Skeletal muscle tissue (tissue), 4 donors: ENCODE results near the gene SH3BP4. TPM values are rescaled to one million over a fixed set of nuclear protein-coding genes. Genes with fewer than 3 reads are reported as not detected.

ENCODE experiments used
- H3K27ac ChIP-seq: one replicate; pipeline ENCODE4 v1.7.0; 2013; ENCODE audit warnings: mild to moderate bottlenecking, low read depth, low read length, inconsistent platforms
- H3K27me3 ChIP-seq, 3 donors: one replicate each; pipeline ENCODE4 v1.7.0; 2013; ENCODE audit warnings: low read length in 3 of 3; ENCODE audit not compliant: control insufficient read depth in 3 of 3, insufficient read depth in 3 of 3
- H3K36me3 ChIP-seq, 3 donors: one replicate each; pipeline ENCODE4 v1.7.0; 2013; ENCODE audit warnings: low read length in 3 of 3; ENCODE audit not compliant: control insufficient read depth in 3 of 3, insufficient read depth in 3 of 3
- H3K4me1 ChIP-seq, 3 donors: one replicate each; pipeline ENCODE4 v1.7.0; 2013; ENCODE audit warnings: low read length in 3 of 3, mild to moderate bottlenecking in 3 of 3; ENCODE audit not compliant: control insufficient read depth in 3 of 3, insufficient read depth in 3 of 3
- H3K4me3 ChIP-seq, 3 donors: one replicate each; pipeline ENCODE4 v1.7.0; 2013; ENCODE audit warnings: low read length in 3 of 3
- H3K9ac ChIP-seq, 3 donors: one replicate each; pipeline ENCODE4 v1.7.0; 2013; ENCODE audit warnings: low read length in 3 of 3, mild to moderate bottlenecking in 3 of 3, moderate library complexity in 2 of 3, low read depth in 1 of 3
- H3K9me3 ChIP-seq, 3 donors: one replicate each; pipeline ENCODE4 v1.7.0; 2013; ENCODE audit warnings: low read length in 3 of 3; ENCODE audit not compliant: control insufficient read depth in 3 of 3
- total RNA-seq: library from RNA; depleted of rRNA; stranded (reverse); fragments of >200 nt; gene quantifications from one replicate; pipeline ENCODE4 v1.2.3, GENCODE V29; 2014
- donor health status: Osteomylitis.

Gene SH3BP4
- total RNA-seq, 1 donor from 2014 or later = 8.9 TPM

GRCh38 chr2:234954551-234954992, 2.8 kb downstream of the SH3BP4 start:
- Histone ChIP-seq H3K4me3 (peak overlapping the region in 1 of 3 donors; percentile 5), H3K36me3 (no peaks in the 10 kb centered on the region), H3K9ac (peak overlapping the region in 1 of 3 donors; percentile 33), H3K9me3 (no peaks in the 10 kb centered on the region), H3K4me1 (peaks cover 14 to 29% (median 18%) of the 10 kb centered on the region in 3 donors), H3K27me3 (peaks cover 0 to 24% (median 7%) of the 10 kb centered on the region in 3 donors), H3K27ac (no peak overlapping the region)

GRCh38 chr2:234955091-234955591, 3.3 kb downstream of the SH3BP4 start:
- Histone ChIP-seq H3K27ac (no peak overlapping the region), H3K9me3 (no peaks in the 10 kb centered on the region), H3K36me3 (no peaks in the 10 kb centered on the region), H3K27me3 (peaks cover 0 to 24% (median 7%) of the 10 kb centered on the region in 3 donors), H3K4me1 (peaks cover 16 to 30% (median 18%) of the 10 kb centered on the region in 3 donors), H3K4me3 (no peak overlapping the region), H3K9ac (peak overlapping the region in 1 of 3 donors; percentile 33)

- H3K9ac ChIP-seq = no peak overlapping the region
- peaks cover 17 to 35% (median 25%) of the 10 kb centered on the region in 3 donors for H3K4me1 ChIP-seq
- H3K27me3 ChIP-seq = peaks cover 0 to 16% (median 7%) of the 10 kb centered on the region in 3 donors
- no peak overlapping the region for H3K4me3 ChIP-seq
- no peak overlapping the region for H3K27ac ChIP-seq
- H3K36me3 ChIP-seq = no peaks in the 10 kb centered on the region
- H3K9me3 ChIP-seq = no peaks in the 10 kb centered on the region
Observed at GRCh38 chr2:234955971-234956509, 4.2 kb downstream of the SH3BP4 start.

GRCh38 chr2:234957834-234958135, 6.0 kb downstream of the SH3BP4 start:
- Histone ChIP-seq H3K27me3 (peaks cover 0 to 11% (median 7%) of the 10 kb centered on the region in 3 donors), H3K27ac (no peak overlapping the region), H3K4me3 (no peak overlapping the region), H3K9ac (no peak overlapping the region), H3K9me3 (no peaks in the 10 kb centered on the region), H3K4me1 (peaks cover 13 to 29% (median 25%) of the 10 kb centered on the region in 3 donors), H3K36me3 (no peaks in the 10 kb centered on the region)

GRCh38 chr2:234958311-234958710, 6.5 kb downstream of the SH3BP4 start:
- Histone ChIP-seq H3K27ac (no peak overlapping the region), H3K36me3 (no peaks in the 10 kb centered on the region), H3K9me3 (no peaks in the 10 kb centered on the region), H3K9ac (no peak overlapping the region), H3K27me3 (peaks cover 0 to 7% (median 7%) of the 10 kb centered on the region in 3 donors), H3K4me1 (peaks cover 11 to 24% (median 20%) of the 10 kb centered on the region in 3 donors), H3K4me3 (no peak overlapping the region)

- H3K27me3 ChIP-seq = peaks cover 0 to 3% (median 1%) of the 10 kb centered on the region in 3 donors
- no peak overlapping the region for H3K27ac ChIP-seq
- H3K9ac ChIP-seq = no peak overlapping the region
- H3K9me3 ChIP-seq = no peaks in the 10 kb centered on the region
- peaks cover 11 to 24% (median 23%) of the 10 kb centered on the region in 3 donors for H3K4me1 ChIP-seq
- no peak overlapping the region for H3K4me3 ChIP-seq
- H3K36me3 ChIP-seq = no peaks in the 10 kb centered on the region
Observed at GRCh38 chr2:234958746-234959395, 7.1 kb downstream of the SH3BP4 start.

GRCh38 chr2:234960175-234961088, 8.6 kb downstream of the SH3BP4 start:
- no peaks in the 10 kb centered on the region for H3K27me3 ChIP-seq
- peak overlapping the region; percentile 21 for H3K27ac ChIP-seq
- no peak overlapping the region for H3K9ac ChIP-seq
- H3K9me3 ChIP-seq = no peaks in the 10 kb centered on the region
- H3K4me1 ChIP-seq = peaks cover 16 to 34% (median 20%) of the 10 kb centered on the region in 3 donors
- H3K36me3 ChIP-seq = no peaks in the 10 kb centered on the region
- H3K4me3 ChIP-seq = peak overlapping the region in 1 of 3 donors; percentile 41

- Histone ChIP-seq H3K9me3 (no peaks in the 10 kb centered on the region), H3K36me3 (no peaks in the 10 kb centered on the region), H3K4me1 (peaks cover 16 to 32% (median 20%) of the 10 kb centered on the region in 3 donors), H3K27me3 (no peaks in the 10 kb centered on the region), H3K4me3 (no peak overlapping the region), H3K9ac (no peak overlapping the region), H3K27ac (no peak overlapping the region)
Observed at GRCh38 chr2:234961784-234962183, 10.0 kb downstream of the SH3BP4 start.

GRCh38 chr2:234963773-234964615, 12.2 kb downstream of the SH3BP4 start:
- Histone ChIP-seq H3K4me1 (peaks cover 17 to 29% (median 22%) of the 10 kb centered on the region in 3 donors), H3K9me3 (no peaks in the 10 kb centered on the region), H3K27me3 (no peaks in the 10 kb centered on the region), H3K27ac (no peak overlapping the region), H3K9ac (peak overlapping the region in 1 of 3 donors; percentile 54), H3K4me3 (peak overlapping the region in 1 of 3 donors; percentile 25), H3K36me3 (no peaks in the 10 kb centered on the region)
